Activated CD4-positive, alpha-beta T cell treated with anti-CD3 and anti-CD28 coated beads, Interleukin-2, amount 10 ng/mL, durations not matched to agents 7 days and 5 days (primary cell): Measurements from ENCODE around the gene AGBL1. TPM values are rescaled to one million over a fixed set of nuclear protein-coding genes. Genes with fewer than 3 reads are reported as not detected.

ENCODE experiments used
- CTCF ChIA-PET: fragments of 350-600 bp; sonication (Branson Sonifier 250); formaldehyde crosslinking; loops from one replicate; lab custom pipeline; 2021; ENCODE audit warnings: antibody characterized with exemption; lab: Charles Lee
- POLR2A ChIA-PET: fragments of 350-600 bp; sonication (Branson Sonifier 250); formaldehyde crosslinking; loops from one replicate; lab custom pipeline; 2021; ENCODE audit warnings: antibody characterized with exemption; lab: Charles Lee
- DNase-seq: peaks from one replicate; pipeline ENCODE4 v3.0.0-alpha.2; 2020
- H3K27ac Mint-ChIP-seq: one replicate; pipeline ENCODE4 v1.8.0; 2021; ENCODE audit warnings: mild to moderate bottlenecking, moderate library complexity, mixed read lengths
- H3K27me3 Mint-ChIP-seq: one replicate; pipeline ENCODE4 v1.8.0; 2021; ENCODE audit warnings: mixed read lengths
- H3K36me3 Mint-ChIP-seq: one replicate; pipeline ENCODE4 v1.8.0; 2021; ENCODE audit warnings: low read depth, mixed read lengths
- H3K4me1 Mint-ChIP-seq: one replicate; pipeline ENCODE4 v1.8.0; 2021; ENCODE audit warnings: mixed read lengths
- H3K4me3 Mint-ChIP-seq: one replicate; pipeline ENCODE4 v1.8.0; 2021; ENCODE audit warnings: mild to moderate bottlenecking, moderate library complexity, mixed read lengths
- H3K9me3 Mint-ChIP-seq: one replicate; pipeline ENCODE4 v1.8.0; 2021; ENCODE audit warnings: mixed read lengths
- total RNA-seq, 2 experiments: library from RNA; stranded (reverse); gene quantifications; one replicate each; pipeline ENCODE4 v1.2.3, GENCODE V29; 2021

AGBL1 gene
- total RNA-seq, 2 experiments from 2014 or later = not detected

- Mint-ChIP-seq H3K27ac (no peak overlapping the region), H3K4me3 (no peak overlapping the region), H3K36me3 (no peaks in the 10 kb centered on the region), H3K4me1 (no peaks in the 10 kb centered on the region), H3K27me3 (peaks cover 18% of the 10 kb centered on the region), H3K9me3 (no peaks in the 10 kb centered on the region)
- CTCF ChIA-PET = no interaction called here
- no peak for DNase-seq
- POLR2A ChIA-PET = no interaction called here
Measured at GRCh38 chr15:86235667-86236066, 156.0 kb downstream of the AGBL1 start.

- POLR2A ChIA-PET = interaction anchor here (0.6 kb wide), 1 partner anchor 150 kb away, joined by 3 read pairs; no protein-coding TSS in a partner anchor
Measured at GRCh38 chr15:86236356-86237110, 156.9 kb downstream of the AGBL1 start.

GRCh38 chr15:86237111-86237500 lies 157.4 kb downstream of the AGBL1 start:
- H3K27ac Mint-ChIP-seq = no peak overlapping the region
- CTCF ChIA-PET = no interaction called here
- no peaks in the 10 kb centered on the region for H3K36me3 Mint-ChIP-seq
- peaks cover 17% of the 10 kb centered on the region for H3K27me3 Mint-ChIP-seq
- DNase-seq = no peak
- H3K4me1 Mint-ChIP-seq = no peaks in the 10 kb centered on the region
- POLR2A ChIA-PET = interaction anchor here (0.6 kb wide), 1 partner anchor 150 kb away, joined by 3 read pairs; no protein-coding TSS in a partner anchor
- H3K4me3 Mint-ChIP-seq = no peak overlapping the region
- no peaks in the 10 kb centered on the region for H3K9me3 Mint-ChIP-seq

More at GRCh38 chr15:86236356-86237110, 156.9 kb downstream of the AGBL1 start:
- H3K27ac Mint-ChIP-seq = no peak overlapping the region
- H3K4me1 Mint-ChIP-seq = no peaks in the 10 kb centered on the region
- no peaks in the 10 kb centered on the region for H3K36me3 Mint-ChIP-seq
- H3K4me3 Mint-ChIP-seq = no peak overlapping the region
- H3K27me3 Mint-ChIP-seq = peaks cover 18% of the 10 kb centered on the region
- CTCF ChIA-PET = no interaction called here
- no peak for DNase-seq
- H3K9me3 Mint-ChIP-seq = no peaks in the 10 kb centered on the region

- Mint-ChIP-seq H3K27me3 (no peaks in the 10 kb centered on the region), H3K9me3 (no peaks in the 10 kb centered on the region), H3K4me3 (no peak overlapping the region), H3K27ac (no peak overlapping the region), H3K4me1 (no peaks in the 10 kb centered on the region), H3K36me3 (no peaks in the 10 kb centered on the region)
- CTCF ChIA-PET = no interaction called here
- POLR2A ChIA-PET = no interaction called here
- DNase-seq = no peak
Measured at GRCh38 chr15:86247249-86247955, 167.7 kb downstream of the AGBL1 start.

GRCh38 chr15:86255247-86255646 lies 175.6 kb downstream of the AGBL1 start:
- Mint-ChIP-seq H3K4me3 (no peak overlapping the region), H3K27me3 (no peaks in the 10 kb centered on the region), H3K36me3 (no peaks in the 10 kb centered on the region), H3K4me1 (no peaks in the 10 kb centered on the region), H3K9me3 (no peaks in the 10 kb centered on the region), H3K27ac (no peak overlapping the region)
- POLR2A ChIA-PET = no interaction called here
- CTCF ChIA-PET = no interaction called here
- DNase-seq = no peak

- Mint-ChIP-seq H3K27ac (no peak overlapping the region), H3K36me3 (no peaks in the 10 kb centered on the region)
Measured at GRCh38 chr15:86256628-86257027, 177.0 kb downstream of the AGBL1 start.

GRCh38 chr15:86259589-86259988 lies 179.9 kb downstream of the AGBL1 start:
- ChIA-PET POLR2A (no interaction called here), CTCF (no interaction called here)
- Mint-ChIP-seq H3K4me1 (no peaks in the 10 kb centered on the region), H3K36me3 (no peaks in the 10 kb centered on the region), H3K27me3 (no peaks in the 10 kb centered on the region), H3K4me3 (no peak overlapping the region), H3K27ac (no peak overlapping the region), H3K9me3 (no peaks in the 10 kb centered on the region)
- no peak for DNase-seq

More at GRCh38 chr15:86256628-86257027, 177.0 kb downstream of the AGBL1 start:
- no peaks in the 10 kb centered on the region for H3K9me3 Mint-ChIP-seq
- no peak overlapping the region for H3K4me3 Mint-ChIP-seq
- POLR2A ChIA-PET = no interaction called here
- no peaks in the 10 kb centered on the region for H3K4me1 Mint-ChIP-seq
- no peak for DNase-seq
- H3K27me3 Mint-ChIP-seq = no peaks in the 10 kb centered on the region
- CTCF ChIA-PET = no interaction called here

- no peak for DNase-seq
- H3K36me3 Mint-ChIP-seq = no peaks in the 10 kb centered on the region
- H3K4me3 Mint-ChIP-seq = no peak overlapping the region
- ChIA-PET POLR2A (no interaction called here), CTCF (no interaction called here)
- no peaks in the 10 kb centered on the region for H3K27me3 Mint-ChIP-seq
- no peaks in the 10 kb centered on the region for H3K4me1 Mint-ChIP-seq
- no peaks in the 10 kb centered on the region for H3K9me3 Mint-ChIP-seq
- no peak overlapping the region for H3K27ac Mint-ChIP-seq
Measured at GRCh38 chr15:86263230-86263629, 183.6 kb downstream of the AGBL1 start.

- H3K27me3 Mint-ChIP-seq = no peaks in the 10 kb centered on the region
- H3K36me3 Mint-ChIP-seq = no peaks in the 10 kb centered on the region
- no peaks in the 10 kb centered on the region for H3K4me1 Mint-ChIP-seq
- no peak overlapping the region for H3K4me3 Mint-ChIP-seq
- DNase-seq = no peak
- CTCF ChIA-PET = no interaction called here
- no peaks in the 10 kb centered on the region for H3K9me3 Mint-ChIP-seq
- no peak overlapping the region for H3K27ac Mint-ChIP-seq
- POLR2A ChIA-PET = no interaction called here
Measured at GRCh38 chr15:86266896-86267484, 187.3 kb downstream of the AGBL1 start.

- no peaks in the 10 kb centered on the region for H3K9me3 Mint-ChIP-seq
- no peak overlapping the region for H3K27ac Mint-ChIP-seq
- H3K36me3 Mint-ChIP-seq = no peaks in the 10 kb centered on the region
- POLR2A ChIA-PET = no interaction called here
- no peaks in the 10 kb centered on the region for H3K4me1 Mint-ChIP-seq
- no peak overlapping the region for H3K4me3 Mint-ChIP-seq
- H3K27me3 Mint-ChIP-seq = no peaks in the 10 kb centered on the region
- CTCF ChIA-PET = no interaction called here
- no peak for DNase-seq
Measured at GRCh38 chr15:86267892-86268291, 188.2 kb downstream of the AGBL1 start.

GRCh38 chr15:86268558-86268957 lies 188.9 kb downstream of the AGBL1 start:
- CTCF ChIA-PET = no interaction called here
- H3K27ac Mint-ChIP-seq = no peak overlapping the region

GRCh38 chr15:86273309-86273708 lies 193.6 kb downstream of the AGBL1 start:
- no peak overlapping the region for H3K4me3 Mint-ChIP-seq
- no peaks in the 10 kb centered on the region for H3K9me3 Mint-ChIP-seq
- H3K27ac Mint-ChIP-seq = no peak overlapping the region
- ChIA-PET CTCF (no interaction called here), POLR2A (no interaction called here)
- H3K36me3 Mint-ChIP-seq = no peaks in the 10 kb centered on the region
- H3K4me1 Mint-ChIP-seq = no peaks in the 10 kb centered on the region
- DNase-seq = no peak
- no peaks in the 10 kb centered on the region for H3K27me3 Mint-ChIP-seq

More at GRCh38 chr15:86268558-86268957, 188.9 kb downstream of the AGBL1 start:
- H3K27me3 Mint-ChIP-seq = no peaks in the 10 kb centered on the region
- H3K4me1 Mint-ChIP-seq = no peaks in the 10 kb centered on the region
- DNase-seq = no peak
- no peaks in the 10 kb centered on the region for H3K9me3 Mint-ChIP-seq
- no peaks in the 10 kb centered on the region for H3K36me3 Mint-ChIP-seq
- POLR2A ChIA-PET = no interaction called here
- no peak overlapping the region for H3K4me3 Mint-ChIP-seq

- ChIA-PET CTCF (no interaction called here), POLR2A (no interaction called here)
- Mint-ChIP-seq H3K4me1 (no peaks in the 10 kb centered on the region), H3K9me3 (no peaks in the 10 kb centered on the region), H3K27ac (no peak overlapping the region), H3K4me3 (no peak overlapping the region), H3K36me3 (no peaks in the 10 kb centered on the region), H3K27me3 (no peaks in the 10 kb centered on the region)
- DNase-seq = no peak
Measured at GRCh38 chr15:86275361-86275760, 195.7 kb downstream of the AGBL1 start.
